HepG2 (cell line): ENCODE measurements around the gene HPS1. TPM values are rescaled to one million over a fixed set of nuclear protein-coding genes. Genes with fewer than 3 reads are reported as not detected.

Experiments used
- ETV5 ChIP-seq: IDR thresholded peaks from 2 replicates; pipeline ENCODE4 v1.6.1; 2018; ENCODE audit warnings: missing biosample characterization, missing genetic modification reagents, inconsistent platforms, borderline replicate concordance
- ZC3H13 ChIP-seq: sonication (generic); formaldehyde crosslinking; IDR thresholded peaks from 2 replicates; pipeline ENCODE4 v1.8.1; 2023; ENCODE audit warnings: mild to moderate bottlenecking, missing genetic modification reagents, moderate library complexity
- ZNF557 ChIP-seq: sonication (generic); formaldehyde crosslinking; IDR thresholded peaks from 2 replicates; pipeline ENCODE4 v1.4.0; 2020; ENCODE audit warnings: missing genetic modification reagents
- polyA plus RNA-seq, 8 experiments: library from polyadenylated mRNA; depleted of rRNA in 3 of 8; stranded (reverse) in 7 of 8; unstranded in 1 of 8; fragments of >200 nt; fragmentation: Illumina TruSeq in 4 of 8; extraction: Trizol in 4 of 8; gene quantifications; 2 replicates each; pipeline versions ENCODE4 v1.2.1 to v1.2.3, GENCODE V29; 2011 to 2016; ENCODE audit warnings: low read depth in 4 of 8, missing spikeins in 1 of 8, mixed read lengths in 1 of 8; ENCODE audit not compliant: insufficient read depth in 1 of 8
- total RNA-seq, 5 experiments: library from RNA; depleted of rRNA; stranded (reverse); fragments of >200 nt; fragmentation: Illumina TruSeq; extraction: Trizol; gene quantifications; 2 replicates each; pipeline ENCODE4 v1.2.3, GENCODE V29; 2016; ENCODE audit warnings: low read depth in 1 of 5
- TF ChIP-seq, protein P1 (sequence below): sonication (generic); formaldehyde crosslinking; IDR thresholded peaks from 2 replicates; pipeline ENCODE4 v1.8.0; 2022; ENCODE audit warnings: mild to moderate bottlenecking, missing genetic modification reagents
- TF ChIP-seq, protein P2 (sequence below): sonication (generic); formaldehyde crosslinking; IDR thresholded peaks from 2 replicates; pipeline ENCODE4 v1.4.0; 2020; ENCODE audit warnings: missing genetic modification reagents, borderline replicate concordance
- TF ChIP-seq, protein P3 (sequence below): sonication (generic); formaldehyde crosslinking; conservative IDR thresholded peaks from 2 replicates; pipeline ENCODE4 v1.4.0; 2020; ENCODE audit warnings: missing genetic modification reagents
- TF ChIP-seq, protein P4 (sequence below): sonication (generic); formaldehyde crosslinking; IDR thresholded peaks from 2 replicates; pipeline ENCODE4 v1.8.1; 2023; ENCODE audit warnings: mild to moderate bottlenecking, missing genetic modification reagents
- TF ChIP-seq, protein P5 (sequence below): sonication (generic); formaldehyde crosslinking; IDR thresholded peaks from 2 replicates; pipeline ENCODE4 v1.9.0; 2022; ENCODE audit warnings: low read depth, missing genetic modification reagents
- TF ChIP-seq, protein P6 (sequence below), 2 experiments: sonication (generic) in 1 of 2; formaldehyde crosslinking in 1 of 2; IDR thresholded peaks; 2 replicates each; pipeline versions ENCODE4 v1.6.1 to v1.9.0; 2014 to 2022; ENCODE audit warnings: antibody characterized with exemption in 1 of 2, borderline replicate concordance in 1 of 2, inconsistent platforms in 1 of 2, low read depth in 1 of 2, missing genetic modification reagents in 1 of 2
- TF ChIP-seq, protein P7 (sequence below): sonication (generic); formaldehyde crosslinking; IDR thresholded peaks from 2 replicates; pipeline ENCODE4 v1.5.0; 2020; ENCODE audit warnings: missing genetic modification reagents, mild to moderate bottlenecking, borderline replicate concordance

The HPS1 gene
- total and polyA plus RNA-seq, 2 of the 13 experiments (the other 11 are each of a cell fraction or from before 2014, with no cell fraction given) = 24.6 to 25.8 TPM

DNA sequence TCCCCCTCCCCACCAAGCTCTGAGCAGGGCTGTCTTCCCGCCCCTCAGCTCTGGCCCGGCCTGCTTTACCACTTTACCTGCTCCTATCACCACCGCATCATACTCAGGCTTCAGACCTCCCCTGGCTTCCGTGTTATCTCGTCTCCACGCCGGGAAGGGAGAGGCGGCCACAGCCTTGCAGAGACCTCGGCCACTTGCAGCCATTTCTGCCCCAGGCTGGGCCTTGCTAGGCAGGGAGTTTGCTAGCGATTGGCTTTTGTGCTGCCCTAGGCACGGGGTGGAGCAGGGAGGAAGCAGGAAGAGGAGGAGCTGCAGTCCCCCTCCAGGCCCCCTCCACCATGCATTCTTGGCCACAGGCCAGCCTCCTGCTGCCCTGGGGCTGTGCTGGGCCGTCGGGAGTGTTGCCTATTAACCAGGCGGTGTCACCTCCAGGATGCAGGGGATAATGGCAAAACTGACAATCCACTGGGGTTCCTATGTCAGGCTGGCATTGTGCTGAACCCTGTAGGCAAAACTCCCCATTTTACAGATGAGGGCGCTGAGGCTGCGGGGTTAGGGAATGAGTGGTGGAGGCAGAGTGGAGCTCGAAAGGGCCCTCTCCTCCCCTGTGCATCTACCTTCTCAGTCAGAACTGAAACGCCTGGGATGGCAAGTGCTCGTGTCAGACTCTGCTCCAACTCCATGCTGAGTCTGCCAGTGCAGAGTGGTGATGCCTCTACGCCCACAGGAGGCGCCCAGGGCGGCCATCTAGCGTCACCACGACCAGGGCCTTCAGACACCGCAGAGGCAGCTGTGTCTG, 31.6 kb downstream of the HPS1 start, which contains the start of gene PYROXD2 (continued):
- TF ChIP-seq, protein P1, sequence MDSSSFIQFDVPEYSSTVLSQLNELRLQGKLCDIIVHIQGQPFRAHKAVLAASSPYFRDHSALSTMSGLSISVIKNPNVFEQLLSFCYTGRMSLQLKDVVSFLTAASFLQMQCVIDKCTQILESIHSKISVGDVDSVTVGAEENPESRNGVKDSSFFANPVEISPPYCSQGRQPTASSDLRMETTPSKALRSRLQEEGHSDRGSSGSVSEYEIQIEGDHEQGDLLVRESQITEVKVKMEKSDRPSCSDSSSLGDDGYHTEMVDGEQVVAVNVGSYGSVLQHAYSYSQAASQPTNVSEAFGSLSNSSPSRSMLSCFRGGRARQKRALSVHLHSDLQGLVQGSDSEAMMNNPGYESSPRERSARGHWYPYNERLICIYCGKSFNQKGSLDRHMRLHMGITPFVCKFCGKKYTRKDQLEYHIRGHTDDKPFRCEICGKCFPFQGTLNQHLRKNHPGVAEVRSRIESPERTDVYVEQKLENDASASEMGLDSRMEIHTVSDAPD (CRISPR knock-in tag) = peak; percentile 23; the same call in 1 of the 2 replicates
- TF ChIP-seq, protein P2, sequence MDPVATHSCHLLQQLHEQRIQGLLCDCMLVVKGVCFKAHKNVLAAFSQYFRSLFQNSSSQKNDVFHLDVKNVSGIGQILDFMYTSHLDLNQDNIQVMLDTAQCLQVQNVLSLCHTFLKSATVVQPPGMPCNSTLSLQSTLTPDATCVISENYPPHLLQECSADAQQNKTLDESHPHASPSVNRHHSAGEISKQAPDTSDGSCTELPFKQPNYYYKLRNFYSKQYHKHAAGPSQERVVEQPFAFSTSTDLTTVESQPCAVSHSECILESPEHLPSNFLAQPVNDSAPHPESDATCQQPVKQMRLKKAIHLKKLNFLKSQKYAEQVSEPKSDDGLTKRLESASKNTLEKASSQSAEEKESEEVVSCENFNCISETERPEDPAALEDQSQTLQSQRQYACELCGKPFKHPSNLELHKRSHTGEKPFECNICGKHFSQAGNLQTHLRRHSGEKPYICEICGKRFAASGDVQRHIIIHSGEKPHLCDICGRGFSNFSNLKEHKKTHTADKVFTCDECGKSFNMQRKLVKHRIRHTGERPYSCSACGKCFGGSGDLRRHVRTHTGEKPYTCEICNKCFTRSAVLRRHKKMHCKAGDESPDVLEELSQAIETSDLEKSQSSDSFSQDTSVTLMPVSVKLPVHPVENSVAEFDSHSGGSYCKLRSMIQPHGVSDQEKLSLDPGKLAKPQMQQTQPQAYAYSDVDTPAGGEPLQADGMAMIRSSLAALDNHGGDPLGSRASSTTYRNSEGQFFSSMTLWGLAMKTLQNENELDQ (CRISPR knock-in tag) = no peak
- TF ChIP-seq, protein P3, sequence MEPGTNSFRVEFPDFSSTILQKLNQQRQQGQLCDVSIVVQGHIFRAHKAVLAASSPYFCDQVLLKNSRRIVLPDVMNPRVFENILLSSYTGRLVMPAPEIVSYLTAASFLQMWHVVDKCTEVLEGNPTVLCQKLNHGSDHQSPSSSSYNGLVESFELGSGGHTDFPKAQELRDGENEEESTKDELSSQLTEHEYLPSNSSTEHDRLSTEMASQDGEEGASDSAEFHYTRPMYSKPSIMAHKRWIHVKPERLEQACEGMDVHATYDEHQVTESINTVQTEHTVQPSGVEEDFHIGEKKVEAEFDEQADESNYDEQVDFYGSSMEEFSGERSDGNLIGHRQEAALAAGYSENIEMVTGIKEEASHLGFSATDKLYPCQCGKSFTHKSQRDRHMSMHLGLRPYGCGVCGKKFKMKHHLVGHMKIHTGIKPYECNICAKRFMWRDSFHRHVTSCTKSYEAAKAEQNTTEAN (CRISPR knock-in tag) = 0 out of 2 replicates have a peak, but pooled peaks have one; percentile 60
- peak; percentile 67 for TF ChIP-seq ETV5 (CRISPR knock-in tag)
- 0 out of 2 replicates have a peak, but pooled peaks have one; percentile 35 for TF ChIP-seq ZNF557 (CRISPR knock-in tag)
- TF ChIP-seq, protein P4, sequence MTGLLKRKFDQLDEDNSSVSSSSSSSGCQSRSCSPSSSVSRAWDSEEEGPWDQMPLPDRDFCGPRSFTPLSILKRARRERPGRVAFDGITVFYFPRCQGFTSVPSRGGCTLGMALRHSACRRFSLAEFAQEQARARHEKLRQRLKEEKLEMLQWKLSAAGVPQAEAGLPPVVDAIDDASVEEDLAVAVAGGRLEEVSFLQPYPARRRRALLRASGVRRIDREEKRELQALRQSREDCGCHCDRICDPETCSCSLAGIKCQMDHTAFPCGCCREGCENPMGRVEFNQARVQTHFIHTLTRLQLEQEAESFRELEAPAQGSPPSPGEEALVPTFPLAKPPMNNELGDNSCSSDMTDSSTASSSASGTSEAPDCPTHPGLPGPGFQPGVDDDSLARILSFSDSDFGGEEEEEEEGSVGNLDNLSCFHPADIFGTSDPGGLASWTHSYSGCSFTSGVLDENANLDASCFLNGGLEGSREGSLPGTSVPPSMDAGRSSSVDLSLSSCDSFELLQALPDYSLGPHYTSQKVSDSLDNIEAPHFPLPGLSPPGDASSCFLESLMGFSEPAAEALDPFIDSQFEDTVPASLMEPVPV = 0 out of 2 replicates have a peak, but pooled peaks have one; percentile 65
- TF ChIP-seq, protein P5, sequence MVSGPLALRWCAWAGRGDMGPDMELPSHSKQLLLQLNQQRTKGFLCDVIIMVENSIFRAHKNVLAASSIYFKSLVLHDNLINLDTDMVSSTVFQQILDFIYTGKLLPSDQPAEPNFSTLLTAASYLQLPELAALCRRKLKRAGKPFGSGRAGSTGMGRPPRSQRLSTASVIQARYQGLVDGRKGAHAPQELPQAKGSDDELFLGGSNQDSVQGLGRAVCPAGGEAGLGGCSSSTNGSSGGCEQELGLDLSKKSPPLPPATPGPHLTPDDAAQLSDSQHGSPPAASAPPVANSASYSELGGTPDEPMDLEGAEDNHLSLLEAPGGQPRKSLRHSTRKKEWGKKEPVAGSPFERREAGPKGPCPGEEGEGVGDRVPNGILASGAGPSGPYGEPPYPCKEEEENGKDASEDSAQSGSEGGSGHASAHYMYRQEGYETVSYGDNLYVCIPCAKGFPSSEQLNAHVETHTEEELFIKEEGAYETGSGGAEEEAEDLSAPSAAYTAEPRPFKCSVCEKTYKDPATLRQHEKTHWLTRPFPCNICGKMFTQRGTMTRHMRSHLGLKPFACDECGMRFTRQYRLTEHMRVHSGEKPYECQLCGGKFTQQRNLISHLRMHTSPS = no peak
- 0 out of 2 replicates have a peak, but pooled peaks have one; percentile 63 for TF ChIP-seq ZC3H13
- TF ChIP-seq, protein P6, sequence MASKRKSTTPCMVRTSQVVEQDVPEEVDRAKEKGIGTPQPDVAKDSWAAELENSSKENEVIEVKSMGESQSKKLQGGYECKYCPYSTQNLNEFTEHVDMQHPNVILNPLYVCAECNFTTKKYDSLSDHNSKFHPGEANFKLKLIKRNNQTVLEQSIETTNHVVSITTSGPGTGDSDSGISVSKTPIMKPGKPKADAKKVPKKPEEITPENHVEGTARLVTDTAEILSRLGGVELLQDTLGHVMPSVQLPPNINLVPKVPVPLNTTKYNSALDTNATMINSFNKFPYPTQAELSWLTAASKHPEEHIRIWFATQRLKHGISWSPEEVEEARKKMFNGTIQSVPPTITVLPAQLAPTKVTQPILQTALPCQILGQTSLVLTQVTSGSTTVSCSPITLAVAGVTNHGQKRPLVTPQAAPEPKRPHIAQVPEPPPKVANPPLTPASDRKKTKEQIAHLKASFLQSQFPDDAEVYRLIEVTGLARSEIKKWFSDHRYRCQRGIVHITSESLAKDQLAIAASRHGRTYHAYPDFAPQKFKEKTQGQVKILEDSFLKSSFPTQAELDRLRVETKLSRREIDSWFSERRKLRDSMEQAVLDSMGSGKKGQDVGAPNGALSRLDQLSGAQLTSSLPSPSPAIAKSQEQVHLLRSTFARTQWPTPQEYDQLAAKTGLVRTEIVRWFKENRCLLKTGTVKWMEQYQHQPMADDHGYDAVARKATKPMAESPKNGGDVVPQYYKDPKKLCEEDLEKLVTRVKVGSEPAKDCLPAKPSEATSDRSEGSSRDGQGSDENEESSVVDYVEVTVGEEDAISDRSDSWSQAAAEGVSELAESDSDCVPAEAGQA (IDR thresholded peaks at IDR 0.05; ENCODE audit: low read depth) = no peak
- TF ChIP-seq, protein P6 (CRISPR knock-in tag; IDR thresholded peaks at IDR 0.05; ENCODE audit: borderline replicate concordance) = no peak
- TF ChIP-seq, protein P7, sequence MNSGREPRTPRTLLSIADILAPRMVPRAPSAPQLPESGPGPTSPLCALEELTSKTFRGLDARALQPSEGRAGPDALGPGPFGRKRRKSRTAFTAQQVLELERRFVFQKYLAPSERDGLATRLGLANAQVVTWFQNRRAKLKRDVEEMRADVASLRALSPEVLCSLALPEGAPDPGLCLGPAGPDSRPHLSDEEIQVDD (CRISPR knock-in tag) = no peak
